ENCODE results near the gene PXDN. TPM values are rescaled to one million over a fixed set of nuclear protein-coding genes. Genes with fewer than 3 reads are reported as not detected.
A peak's percentile ranks its signal among the peaks of the same experiment; 100 is the strongest.

The PXDN gene
- total and polyA plus RNA-seq, 2 experiments from 2014 or later = 85.7 to 129 TPM

DNA sequence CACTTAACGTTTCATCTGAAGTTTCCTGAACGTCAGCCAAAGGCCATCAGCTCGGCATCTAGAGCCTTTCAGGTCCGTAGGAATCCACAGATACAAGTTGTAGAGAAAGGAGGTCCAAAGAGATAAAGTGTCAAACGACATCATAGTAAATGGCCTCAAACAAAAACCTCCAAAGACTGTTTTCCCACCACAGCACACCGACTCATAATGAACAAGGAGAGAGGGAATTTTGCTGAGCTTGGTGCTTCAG lies 150.3 kb downstream of the PXDN start:
- Histone ChIP-seq H3K4me1 (ENCODE audit: low read depth) (no peaks in the 10 kb centered on the region), H3K27me3 (no peaks in the 10 kb centered on the region), H3K36me3 (no peaks in the 10 kb centered on the region), H3K9me3 (ENCODE audit: low read depth) (no peaks in the 10 kb centered on the region), H3K4me3 (no peak overlapping the region), H3K27ac (peak overlapping the region; percentile 12)
- TF ChIP-seq CTCF (IDR thresholded peaks at IDR 0.05; ENCODE audit: low read depth, low read length) = no peak
- DNase-seq (ENCODE audit: low read depth in 1 of 2, low spot score in 1 of 2) = no peak

- no peaks in the 10 kb centered on the region for H3K4me1 ChIP-seq (ENCODE audit: low read depth)
- no peaks in the 10 kb centered on the region for H3K36me3 ChIP-seq
- no peak for TF ChIP-seq CTCF (IDR thresholded peaks at IDR 0.05; ENCODE audit: low read depth, low read length)
- H3K4me3 ChIP-seq = no peak overlapping the region
- H3K27ac ChIP-seq = peak overlapping the region; percentile 12
- no peaks in the 10 kb centered on the region for H3K27me3 ChIP-seq
- no peaks in the 10 kb centered on the region for H3K9me3 ChIP-seq (ENCODE audit: low read depth)
- DNase-seq (ENCODE audit: low read depth in 1 of 2, low spot score in 1 of 2) = peak; percentile 61 to 77
Observed at GRCh38 chr2:1593371-1594122, 150.8 kb downstream of the PXDN start.

- no peaks in the 10 kb centered on the region for H3K4me1 ChIP-seq (ENCODE audit: low read depth)
- H3K27me3 ChIP-seq = no peaks in the 10 kb centered on the region
- H3K36me3 ChIP-seq = no peaks in the 10 kb centered on the region
- DNase-seq (ENCODE audit: low read depth in 1 of 2, low spot score in 1 of 2) = peak; percentile 80 to 98
- no peak overlapping the region for H3K27ac ChIP-seq
- peak; percentile 79 for TF ChIP-seq CTCF (IDR thresholded peaks at IDR 0.05; ENCODE audit: low read depth, low read length)
- no peak overlapping the region for H3K4me3 ChIP-seq
- no peaks in the 10 kb centered on the region for H3K9me3 ChIP-seq (ENCODE audit: low read depth)
Observed at GRCh38 chr2:1591978-1592907, 152.1 kb downstream of the PXDN start.

GRCh38 chr2:1591461-1591770 lies 152.9 kb downstream of the PXDN start:
- Histone ChIP-seq H3K27ac (no peak overlapping the region), H3K36me3 (no peaks in the 10 kb centered on the region), H3K4me1 (ENCODE audit: low read depth) (no peaks in the 10 kb centered on the region), H3K9me3 (ENCODE audit: low read depth) (no peaks in the 10 kb centered on the region), H3K27me3 (no peaks in the 10 kb centered on the region), H3K4me3 (no peak overlapping the region)
- no peak for TF ChIP-seq CTCF (IDR thresholded peaks at IDR 0.05; ENCODE audit: low read depth, low read length)
- peak in 1 of 2 donors; percentile 35 for DNase-seq (ENCODE audit: low read depth in 1 of 2, low spot score in 1 of 2)

DNA sequence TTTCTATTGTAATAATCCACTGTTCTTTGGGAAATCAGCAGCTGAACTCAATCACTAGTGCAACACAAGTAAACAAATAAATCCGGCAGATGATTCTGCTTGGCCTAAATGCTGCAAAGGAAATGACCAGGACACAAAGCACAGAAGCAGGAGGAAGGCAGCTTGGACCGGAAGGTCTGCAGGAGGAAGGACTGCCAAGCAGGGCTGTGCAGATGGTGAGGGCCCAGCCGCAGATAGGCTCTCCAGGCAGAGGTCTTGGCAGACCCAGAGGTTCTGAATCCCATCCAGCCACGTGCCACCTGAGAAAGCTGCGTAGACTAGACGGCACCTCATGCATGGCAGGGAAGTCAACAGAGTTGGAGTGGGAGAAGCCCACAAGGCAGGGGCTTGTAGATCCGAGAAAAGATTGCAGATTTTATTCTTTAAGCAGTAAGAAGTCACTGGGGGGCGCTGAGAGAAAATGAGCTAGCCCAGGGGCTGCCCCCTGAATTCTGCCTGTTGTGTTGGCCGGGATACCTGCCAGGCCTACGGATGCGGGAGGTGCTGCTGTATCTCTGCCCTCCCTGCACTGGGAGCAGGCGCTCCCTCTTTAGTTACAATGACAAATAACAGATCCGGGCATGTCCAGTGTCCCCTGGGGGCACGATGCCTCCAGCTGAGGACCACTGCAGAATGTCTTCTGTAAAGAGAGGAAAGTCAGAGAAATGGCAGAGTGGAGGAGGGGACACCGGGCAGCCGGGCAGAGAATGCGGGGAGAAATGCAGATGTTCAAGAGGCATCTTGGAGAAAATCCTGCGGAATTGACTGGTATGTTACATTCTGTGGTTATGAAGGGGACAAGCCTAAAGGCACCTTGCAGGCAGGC lies 153.5 kb downstream of the PXDN start:
- no peaks in the 10 kb centered on the region for H3K9me3 ChIP-seq (ENCODE audit: low read depth)
- no peaks in the 10 kb centered on the region for H3K36me3 ChIP-seq
- DNase-seq (ENCODE audit: low read depth in 1 of 2, low spot score in 1 of 2) = peak in 1 of 2 donors; percentile 54
- H3K4me3 ChIP-seq = no peak overlapping the region
- H3K27me3 ChIP-seq = no peaks in the 10 kb centered on the region
- no peaks in the 10 kb centered on the region for H3K4me1 ChIP-seq (ENCODE audit: low read depth)
- TF ChIP-seq CTCF (IDR thresholded peaks at IDR 0.05; ENCODE audit: low read depth, low read length) = peak; percentile 2
- no peak overlapping the region for H3K27ac ChIP-seq
